Measurements from ENCODE around the gene CDR2L.
"Not testable (repeated sequence)": the region's sequence is repeated elsewhere in the genome, so short reads cannot be mapped to it uniquely, and the experiment has no call there.

Gene CDR2L

DNA sequence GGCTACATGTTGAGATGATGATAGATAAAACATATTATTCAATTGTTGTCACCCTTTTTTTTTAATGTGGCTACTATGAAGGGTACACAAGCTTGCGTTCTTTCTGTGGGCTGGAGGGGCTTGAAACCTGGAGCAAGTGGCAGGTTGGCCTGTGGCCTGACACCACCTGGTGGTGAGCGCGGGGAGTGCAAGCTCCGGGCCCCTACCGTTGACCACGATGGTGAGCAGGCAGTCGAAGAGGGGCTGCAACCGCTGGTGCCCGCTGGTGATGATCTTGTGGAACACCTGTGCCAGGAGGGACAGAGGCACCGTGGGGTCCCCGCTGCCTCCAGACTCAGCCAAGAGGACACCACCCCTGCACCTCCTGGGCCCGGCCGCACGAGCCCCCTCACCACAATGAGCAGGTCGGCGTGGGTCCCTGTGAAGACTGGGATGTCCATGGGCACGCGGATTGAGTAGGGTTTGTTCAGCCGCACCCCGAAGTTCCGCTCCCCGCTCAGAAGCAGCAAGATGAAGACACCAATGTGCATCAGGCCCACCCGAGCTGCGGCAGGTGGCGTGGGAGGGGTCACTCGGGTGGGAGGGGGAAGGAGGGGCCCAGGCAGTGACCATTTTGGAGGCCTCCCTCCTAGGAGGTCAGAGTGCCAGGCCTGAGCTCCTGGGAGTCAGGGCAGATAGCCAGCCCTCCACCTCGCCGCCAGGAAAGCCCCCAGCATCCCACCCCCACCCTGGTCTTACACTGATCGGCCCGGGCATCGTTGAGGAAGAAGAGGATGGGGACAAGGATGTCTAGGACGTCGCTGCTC, 29.3 kb upstream of the CDR2L start:
- DNase-seq: peak in 37 of 56 donors; percentile 6 to 78 (median 23)

DNA sequence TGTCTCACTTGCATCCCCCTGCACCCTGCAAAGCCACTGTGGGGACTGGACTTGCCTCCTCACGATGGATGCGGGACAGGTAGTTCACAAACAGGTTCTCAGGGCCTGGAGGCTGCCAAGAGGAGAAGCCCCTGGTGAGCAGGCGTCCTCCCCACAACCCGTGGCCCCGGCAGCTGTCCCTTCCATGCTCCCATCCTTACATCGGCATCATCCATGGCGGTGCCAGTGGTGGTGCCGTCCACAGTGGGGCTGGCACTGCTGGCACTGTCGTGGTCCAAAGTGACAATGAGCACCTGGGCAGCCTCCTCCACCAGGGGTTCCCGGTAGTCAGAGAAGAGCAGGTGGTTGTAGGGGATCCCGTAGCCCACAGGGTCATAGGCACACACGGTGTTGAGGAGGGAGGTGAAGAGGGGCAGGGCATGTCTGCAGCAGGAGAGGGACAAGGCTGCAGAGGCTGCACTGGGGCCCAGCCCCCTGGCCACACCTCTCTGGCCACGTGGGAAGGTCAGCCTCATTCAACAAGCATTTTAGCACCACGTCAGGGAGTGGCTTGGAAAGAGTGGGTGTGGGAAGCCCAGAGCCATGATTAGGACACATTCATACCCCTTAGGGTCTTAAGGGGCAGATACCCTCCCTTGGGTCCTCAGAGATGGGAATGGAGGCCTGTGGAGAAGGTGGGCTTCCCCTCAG, 27.5 kb upstream of the CDR2L start:
- DNase-seq: no peak

DNA sequence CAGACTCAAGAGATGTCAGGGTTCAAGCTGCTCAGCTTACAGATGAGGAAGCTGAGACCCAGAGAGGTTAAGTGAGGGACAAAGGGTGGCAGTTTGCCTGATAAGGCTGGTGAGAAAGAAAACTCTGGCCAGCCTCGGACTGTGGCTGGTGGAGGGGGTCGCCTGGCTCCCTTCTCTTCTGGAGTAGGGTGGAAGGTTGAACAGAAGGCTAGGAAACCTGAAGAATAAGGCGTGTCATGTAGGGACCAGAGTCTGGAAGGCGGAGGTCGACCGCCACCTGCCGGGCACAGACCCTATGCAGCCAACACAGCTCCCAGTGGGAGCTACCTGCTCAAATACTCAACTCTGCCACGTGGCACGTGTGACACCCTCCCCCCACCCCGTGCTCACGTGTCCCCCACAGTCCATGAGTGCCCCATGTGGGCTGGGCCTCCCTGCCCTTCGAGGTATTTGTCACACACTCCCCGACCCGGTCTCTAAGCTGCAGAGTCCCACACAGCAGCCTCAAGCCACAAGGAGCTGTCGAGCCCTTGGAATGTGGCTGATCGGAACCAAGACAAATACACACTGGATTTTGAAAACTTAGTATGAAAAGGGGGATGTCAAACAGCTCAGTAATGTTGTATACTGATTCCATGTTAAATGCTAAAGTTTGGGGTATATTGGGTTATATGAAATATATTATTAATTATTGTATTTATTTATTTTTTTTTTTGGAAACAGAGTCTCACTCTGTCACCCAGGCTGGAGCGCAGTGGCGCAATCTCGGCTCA, 26.7 kb upstream of the CDR2L start:
- DNase-seq: no peak

DNA sequence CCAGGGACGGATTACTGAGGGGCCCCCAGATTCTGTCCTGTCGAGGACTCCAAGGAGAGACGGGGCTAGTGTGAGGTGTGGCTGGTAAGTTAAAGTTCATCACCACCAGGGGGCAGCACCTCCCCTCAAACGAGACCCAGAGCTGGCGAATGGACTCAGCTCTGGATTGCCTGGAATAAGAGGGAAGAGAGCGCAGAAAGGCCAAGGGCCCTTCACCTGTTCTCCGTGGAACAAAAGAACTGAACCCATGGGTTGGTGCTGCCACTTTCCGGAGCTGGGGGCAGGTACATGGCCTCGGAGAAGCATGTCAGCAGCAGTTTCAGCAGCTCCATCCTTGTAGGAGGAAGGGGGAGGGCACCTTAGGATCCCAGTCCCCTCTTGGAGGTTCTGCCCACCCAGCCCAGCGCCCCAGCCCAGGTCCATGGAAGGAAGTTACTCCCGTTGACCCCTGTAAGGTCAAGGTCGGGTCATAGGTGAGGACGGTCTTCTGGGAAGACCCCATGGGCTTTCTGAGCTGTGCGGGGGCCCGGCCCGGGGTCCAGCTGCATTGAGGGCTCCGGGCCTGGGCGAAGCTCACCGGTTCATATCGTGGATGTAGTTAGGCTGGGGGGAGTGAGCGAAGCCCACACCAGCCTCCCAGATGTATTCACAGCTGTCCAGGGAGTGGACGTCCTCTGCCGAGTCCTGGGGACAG, 25.6 kb upstream of the CDR2L start:
- DNase-seq: peak in 54 of 56 donors; percentile 30 to 92 (median 70)

DNA sequence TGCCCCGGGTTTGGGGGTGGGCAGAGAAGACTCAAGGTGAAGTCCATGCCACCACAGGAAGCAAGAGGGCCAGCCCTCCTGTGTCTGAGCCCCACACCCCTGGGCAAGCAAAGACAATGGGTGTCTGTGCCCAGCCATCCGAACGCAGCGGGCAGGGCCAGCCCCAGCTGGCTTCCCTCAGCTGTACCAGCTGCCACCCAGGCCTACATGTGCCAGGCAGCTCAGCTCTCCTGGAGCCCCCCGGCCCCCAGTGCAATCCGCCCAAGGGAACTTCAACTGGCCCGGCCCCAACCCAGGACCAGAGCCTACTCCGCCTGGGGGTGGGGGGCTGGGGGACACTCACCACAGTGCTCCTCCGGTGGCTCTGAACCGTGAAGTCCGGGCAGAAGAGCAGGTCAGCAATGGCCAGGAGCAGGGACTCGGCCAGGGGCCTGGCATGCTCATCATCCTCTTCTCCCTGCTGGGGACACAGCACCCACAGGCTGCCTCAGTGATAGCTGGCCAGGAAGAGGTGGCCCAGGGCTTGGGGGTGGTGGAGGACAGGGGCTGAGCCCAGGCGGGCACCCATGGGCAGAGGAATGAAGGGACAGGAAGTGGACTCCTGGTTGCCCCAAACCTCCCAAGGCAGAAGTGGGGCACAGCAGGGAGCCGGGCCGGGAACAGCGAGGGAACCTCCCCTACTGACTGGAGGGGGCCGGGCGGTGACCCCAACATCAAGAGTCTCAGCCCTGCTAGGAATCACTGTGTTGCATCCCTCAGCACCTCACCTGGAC, 24.6 kb upstream of the CDR2L start:
- DNase-seq: peak in 52 of 56 donors; percentile 13 to 87 (median 51)

DNA sequence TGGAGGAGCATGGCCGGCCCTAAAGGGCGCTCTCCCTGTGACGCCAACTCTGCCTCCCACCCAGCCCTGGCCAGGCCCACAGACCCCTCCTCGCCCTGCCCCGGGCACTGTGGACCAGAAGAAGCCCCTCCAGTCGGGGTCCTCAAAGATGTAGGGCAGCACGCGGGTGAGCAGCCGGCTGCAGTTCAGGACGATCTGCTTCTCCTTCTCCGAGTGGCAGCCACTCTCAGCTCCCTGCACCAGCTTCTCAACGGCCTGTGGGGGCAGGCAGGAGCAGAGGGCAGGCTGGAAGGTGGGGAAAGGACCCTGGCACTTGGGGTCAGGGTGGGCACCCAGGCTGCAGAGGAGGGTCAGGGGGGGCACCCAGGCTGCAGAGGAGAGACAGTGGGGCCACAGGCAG, 23.8 kb upstream of the CDR2L start:
- peak in 3 of 56 donors; percentile 11 to 25 (median 15) for DNase-seq

DNA sequence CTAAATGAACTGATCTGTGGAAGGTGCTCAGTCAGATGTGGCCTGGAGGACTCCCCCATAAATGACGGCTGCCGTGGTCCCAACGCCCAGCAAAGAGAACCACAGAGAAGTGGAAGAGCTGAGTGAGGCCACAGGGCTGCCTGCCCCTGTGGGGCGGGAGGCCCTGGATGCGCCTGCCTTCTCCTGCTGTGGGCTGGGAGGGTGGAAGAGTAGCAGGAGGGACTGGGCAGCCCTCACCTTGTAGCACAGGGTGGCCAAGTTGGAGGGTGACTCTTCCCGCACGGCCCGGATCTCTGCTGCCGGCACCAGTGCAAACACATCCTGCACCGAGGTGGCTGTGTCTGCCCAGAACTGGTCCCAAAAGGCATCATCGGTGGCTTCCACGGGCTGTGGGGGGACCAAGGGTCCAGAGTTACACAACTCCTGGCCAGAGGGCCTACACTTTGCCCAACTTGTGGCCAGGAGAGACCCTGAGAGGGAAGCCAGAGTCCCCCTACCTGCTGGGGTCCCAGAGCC, 23.1 kb upstream of the CDR2L start:
- no peak for DNase-seq

DNA sequence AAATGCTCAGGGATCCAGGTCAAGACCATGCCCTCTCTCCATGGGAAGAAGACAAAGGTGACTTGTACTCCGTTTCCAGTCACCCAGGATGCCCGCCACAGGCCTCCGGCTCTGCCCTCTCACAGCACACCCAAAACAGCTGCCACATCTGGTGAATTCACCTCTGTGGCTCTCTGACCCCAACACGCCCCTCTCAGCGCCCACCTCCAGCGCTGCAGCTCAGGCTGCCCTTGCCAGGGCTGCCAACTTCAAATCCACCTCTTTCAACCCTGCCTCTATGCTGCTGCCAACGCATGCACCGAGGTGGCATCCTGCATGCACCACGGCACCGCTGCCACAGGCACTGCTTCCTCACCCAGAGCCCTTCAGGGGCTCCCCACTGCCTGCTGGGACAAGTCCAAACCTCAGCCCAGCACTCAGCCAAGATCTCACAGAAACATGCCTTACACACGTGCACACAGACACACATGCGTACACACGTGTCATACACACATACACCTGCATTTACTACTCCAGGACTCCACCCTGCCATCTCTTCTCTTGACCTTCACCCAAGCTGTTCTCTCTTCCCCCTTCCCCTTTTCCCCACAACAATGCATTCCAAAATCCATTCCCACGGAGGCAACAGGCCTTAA, 22.3 kb upstream of the CDR2L start:
- no peak for DNase-seq

DNA sequence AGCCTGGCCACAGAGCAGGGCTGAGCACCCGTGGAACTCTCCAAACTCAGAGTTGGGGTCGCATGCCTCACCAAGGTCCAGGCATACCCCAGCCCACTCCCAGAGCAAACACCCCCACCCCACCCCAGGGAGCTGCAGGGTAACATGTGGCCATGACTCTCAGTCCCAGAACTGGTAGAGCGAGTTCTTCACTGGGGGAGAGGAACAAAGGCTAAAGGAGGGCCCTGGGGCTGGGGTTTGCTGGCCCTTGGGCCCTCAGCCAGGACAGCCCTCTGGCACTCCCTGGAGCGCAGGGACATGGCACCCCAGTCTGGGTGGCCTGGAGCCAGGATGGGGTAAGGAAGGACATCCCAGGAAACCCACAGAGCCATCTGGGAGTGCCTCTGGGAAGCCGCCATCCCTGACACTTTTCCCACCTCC, 19.1 kb upstream of the CDR2L start:
- no peak for DNase-seq

DNA sequence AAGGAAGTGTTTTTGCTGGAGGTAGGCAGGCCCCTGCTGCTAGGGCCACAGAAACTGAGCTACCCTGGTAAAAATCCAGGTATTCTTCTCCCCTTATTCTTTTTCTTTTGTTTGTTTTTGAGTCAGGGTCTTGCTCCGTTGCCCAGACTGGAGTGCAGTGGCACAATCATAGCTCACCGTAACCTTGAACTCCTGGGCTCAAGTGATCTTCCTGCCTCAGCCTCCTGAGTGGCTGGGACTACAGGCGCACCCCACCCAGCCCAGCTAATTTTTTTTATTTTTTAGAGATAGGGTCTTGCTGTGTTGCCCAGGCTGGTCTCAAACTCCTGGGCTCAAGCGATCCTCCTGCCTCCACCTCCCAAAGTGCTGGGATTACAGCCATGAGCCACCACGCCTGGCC, 17.9 kb upstream of the CDR2L start:
- not testable (repeated sequence) for DNase-seq

DNA sequence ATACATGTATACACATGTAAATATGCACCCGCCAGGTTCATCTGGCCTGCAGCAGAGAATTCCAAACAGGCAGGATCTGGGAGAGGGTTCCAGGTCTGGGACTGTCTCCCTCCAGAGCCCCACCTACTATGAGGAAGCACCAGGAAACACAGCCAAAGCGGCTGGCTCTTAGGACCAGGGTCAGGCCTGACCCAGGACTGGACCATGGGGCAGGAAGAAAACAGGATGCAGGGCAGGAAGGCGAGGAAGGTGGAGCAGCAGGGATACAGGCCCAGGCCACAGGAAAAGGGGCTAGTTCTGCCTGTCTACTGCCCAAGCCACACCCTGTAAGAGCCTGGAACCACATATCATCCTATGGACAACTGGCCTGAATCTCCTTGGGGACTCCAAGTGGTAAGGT, 17.0 kb upstream of the CDR2L start:
- DNase-seq: no peak

DNA sequence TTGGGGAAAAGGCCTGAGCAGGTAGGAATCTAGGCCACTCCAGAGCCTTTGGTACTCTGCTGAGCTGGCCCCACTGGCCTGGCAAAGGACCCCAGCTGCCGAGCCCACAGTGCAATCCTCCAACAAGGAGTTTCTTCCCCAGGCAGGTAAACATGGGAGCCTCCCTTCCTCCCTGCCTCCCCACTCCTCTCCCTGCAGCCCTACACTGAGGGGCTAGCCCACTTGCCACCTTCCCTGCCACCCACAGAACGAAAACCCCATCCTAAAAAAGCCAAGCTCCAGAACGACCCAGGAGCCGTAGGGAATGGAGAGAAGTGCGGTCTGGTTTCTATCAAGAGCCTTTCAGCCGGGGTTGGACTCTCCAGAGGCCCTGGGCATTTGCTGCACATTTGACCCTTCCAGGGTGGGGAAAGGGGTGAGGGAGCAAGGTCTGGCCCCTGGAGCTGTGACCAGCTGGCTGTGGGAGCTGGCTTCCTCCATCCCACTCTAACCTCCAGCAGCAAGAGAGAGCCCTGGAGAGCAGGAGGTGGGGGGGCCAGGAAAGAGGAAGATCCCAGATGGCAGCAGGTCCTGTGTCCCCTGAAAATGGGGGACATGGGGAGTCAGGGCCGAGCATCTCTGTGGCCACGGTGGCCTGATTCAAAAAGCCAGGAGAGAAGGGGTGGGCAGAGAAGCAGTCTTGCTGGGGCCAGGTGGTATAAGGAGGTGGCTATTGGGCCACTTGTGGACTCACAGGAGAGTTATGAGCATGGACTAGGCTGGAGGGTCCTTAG, 16.2 kb upstream of the CDR2L start:
- no peak for DNase-seq

DNA sequence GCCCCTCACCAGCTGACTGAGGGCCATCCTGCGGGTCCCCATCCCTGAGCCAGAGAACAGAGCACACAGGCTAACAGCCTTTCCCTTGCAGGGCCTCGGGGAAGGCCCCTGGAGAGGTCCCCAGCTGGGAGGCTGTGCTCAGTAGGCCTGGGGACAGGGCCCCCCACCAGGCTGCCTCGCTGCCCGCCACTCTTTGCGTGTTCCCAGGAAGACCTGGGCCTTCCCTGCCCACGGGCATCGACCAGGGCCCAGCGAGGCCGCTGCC, 15.7 kb upstream of the CDR2L start:
- DNase-seq: no peak

DNA sequence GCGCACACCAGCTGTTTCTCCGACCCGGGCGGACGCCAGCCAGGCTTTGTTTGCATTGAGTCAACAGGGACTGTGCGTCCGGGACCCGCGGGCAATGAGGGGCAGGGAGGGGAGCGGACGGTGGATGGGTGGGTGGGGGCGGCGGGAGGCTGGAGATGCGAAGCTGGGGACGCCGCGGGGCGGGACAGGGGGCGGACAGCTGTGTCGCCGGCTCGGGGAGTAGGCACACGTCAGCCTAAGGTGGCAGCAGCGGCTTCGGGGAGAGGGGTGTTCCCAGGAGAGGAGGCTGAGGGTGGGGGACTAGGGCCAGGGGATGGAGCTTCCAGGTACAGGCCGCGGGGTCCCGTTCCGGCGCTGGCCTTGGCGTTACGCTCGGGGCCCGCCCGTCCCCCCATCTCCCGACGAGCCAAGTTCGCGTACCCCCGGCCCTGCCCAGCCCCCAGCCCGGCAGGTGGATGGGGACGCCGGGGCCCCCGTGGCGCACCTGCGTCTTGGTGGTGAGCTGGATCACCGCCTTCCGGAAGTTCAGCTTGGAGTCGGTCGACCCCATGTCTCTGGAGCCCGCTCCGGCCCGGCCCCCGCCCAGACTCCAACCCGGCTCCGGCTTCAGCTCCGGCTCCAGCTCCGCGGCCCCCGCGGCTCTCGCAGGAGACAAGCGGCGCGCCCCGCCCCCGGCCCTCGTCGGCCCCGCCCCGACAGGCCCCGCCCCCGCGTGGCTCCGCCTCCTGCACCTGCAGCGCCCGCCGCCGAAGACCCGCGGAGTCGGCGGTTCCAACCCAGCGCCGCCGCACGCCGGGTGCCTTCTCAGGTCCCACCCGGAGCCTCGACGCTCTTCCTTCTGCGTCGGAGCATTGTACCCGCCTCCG, 15.1 kb upstream of the CDR2L start, which contains the start of gene HID1:
TSS of gene HID1 (minus strand) at position 653 of the 866 bp plus-strand sequence. CDS start at position 550, 103 bp downstream.
- DNase-seq: peak in 54 of 56 donors; percentile 19 to 91 (median 67)

DNA sequence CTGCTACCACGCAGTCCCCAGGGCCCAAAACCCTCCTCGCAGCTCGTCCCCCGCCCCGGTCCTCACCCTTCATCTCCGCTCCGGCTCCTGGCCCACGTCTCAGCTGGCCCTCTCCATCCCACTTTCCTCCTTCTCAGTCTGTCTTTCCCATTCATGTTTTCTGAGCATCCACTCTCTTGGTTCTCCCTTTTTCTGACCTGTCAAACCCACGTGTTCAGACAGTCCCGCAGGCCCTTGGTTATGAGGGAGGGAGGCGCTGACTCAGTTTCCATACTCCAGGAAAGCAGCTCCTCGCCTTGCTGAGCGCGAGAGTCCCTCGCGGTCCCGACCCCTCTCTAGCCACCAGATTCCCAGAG, 14.5 kb upstream of the CDR2L start:
- no peak for DNase-seq

DNA sequence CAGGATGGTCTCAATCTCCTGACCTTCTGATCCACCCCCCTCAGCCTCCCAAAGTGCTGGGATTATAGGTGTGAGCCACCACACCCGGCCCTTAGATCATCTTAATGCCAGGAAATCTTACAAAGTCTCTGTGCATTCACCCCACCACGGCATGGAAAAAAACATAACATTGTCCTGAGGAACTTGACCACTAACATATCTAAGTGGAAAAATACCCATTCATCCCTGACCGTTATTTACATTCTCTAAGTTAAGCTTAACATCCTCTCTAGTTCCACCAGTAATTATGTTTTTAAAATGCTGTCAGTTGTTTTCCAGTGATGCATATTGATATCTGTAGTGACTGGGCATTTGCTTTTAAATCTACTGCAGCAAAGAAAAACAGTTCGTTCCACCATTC, 11.5 kb upstream of the CDR2L start:
- DNase-seq: no peak

DNA sequence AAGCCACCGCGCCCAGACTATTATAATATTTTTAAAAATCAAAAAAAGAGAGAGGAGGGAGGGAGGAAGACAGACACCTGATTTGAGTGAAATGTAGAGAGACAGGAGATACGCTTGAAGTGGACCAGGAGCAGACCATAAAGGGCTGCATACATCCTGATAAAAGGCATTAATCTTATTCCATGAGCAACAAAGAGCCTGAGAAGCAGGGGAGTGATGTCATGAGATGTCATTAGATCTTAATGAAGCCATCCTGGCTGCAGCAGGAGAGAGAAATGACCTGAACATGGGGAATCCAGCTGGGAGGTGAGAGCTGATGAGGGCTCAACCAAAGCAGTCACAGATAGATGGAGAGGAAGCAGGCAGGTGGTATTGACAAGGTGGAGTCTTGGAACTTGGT, 9.6 kb upstream of the CDR2L start:
- no peak for DNase-seq

DNA sequence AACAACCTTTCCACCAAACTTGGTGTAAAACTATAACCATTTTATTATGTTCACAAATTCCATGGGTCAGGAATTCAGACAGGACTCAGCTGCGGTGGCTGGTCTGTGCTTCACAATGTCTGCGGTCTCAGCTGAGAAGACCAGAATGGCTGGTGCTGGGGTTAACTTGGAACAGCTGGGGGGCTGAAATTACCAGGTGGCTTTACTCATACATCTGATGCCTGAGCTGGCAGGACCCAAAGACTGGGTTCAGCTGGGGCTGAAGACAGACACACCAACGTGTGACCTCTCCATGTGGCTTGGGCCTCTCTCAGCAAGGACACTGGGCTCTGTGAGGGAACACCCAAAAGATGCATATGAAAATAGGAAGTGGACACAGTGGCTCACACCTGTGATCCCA, 9.2 kb upstream of the CDR2L start:
- DNase-seq: no peak
